Measurements from ENCODE around the gene TTYH3. TPM values are rescaled to one million over a fixed set of nuclear protein-coding genes. Genes with fewer than 3 reads are reported as not detected.

TTYH3 gene
- total and polyA plus RNA-seq, 2 of the 13 experiments (the other 11 are each of a cell fraction or from before 2014, with no cell fraction given), result 26.3 to 50.0 TPM

DNA sequence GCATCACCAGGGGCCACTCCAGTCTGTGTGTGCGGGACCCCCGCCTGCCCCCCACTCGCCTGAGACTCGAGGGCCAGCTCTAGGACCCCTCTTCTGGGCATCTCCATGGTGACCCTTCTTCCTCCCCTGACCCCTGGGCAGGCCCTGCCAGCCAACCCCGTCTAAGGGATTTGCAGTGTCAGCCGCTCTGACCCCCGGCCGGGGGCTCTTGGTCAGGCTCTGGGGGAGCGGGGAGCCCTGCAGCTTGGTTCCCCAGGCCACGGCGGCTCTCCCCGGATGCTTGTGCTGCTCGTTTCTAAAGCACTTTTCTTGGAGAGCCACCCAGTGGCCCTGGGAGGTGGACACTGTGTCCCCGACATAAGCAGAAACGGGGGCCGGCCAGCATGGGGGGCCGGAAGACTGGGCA lies 5.3 kb downstream of the TTYH3 start (continued):
- TF ChIP-seq AGO2 (optimal IDR thresholded peaks at IDR 0.05; ENCODE audit: low read depth, low read length) (peak; percentile 5), XBP1 (CRISPR knock-in tag; IDR thresholded peaks at IDR 0.05) (no peak), EEA1 (CRISPR knock-in tag; IDR thresholded peaks at IDR 0.05; ENCODE audit: borderline replicate concordance) (no peak)
- TF ChIP-seq, protein P1, sequence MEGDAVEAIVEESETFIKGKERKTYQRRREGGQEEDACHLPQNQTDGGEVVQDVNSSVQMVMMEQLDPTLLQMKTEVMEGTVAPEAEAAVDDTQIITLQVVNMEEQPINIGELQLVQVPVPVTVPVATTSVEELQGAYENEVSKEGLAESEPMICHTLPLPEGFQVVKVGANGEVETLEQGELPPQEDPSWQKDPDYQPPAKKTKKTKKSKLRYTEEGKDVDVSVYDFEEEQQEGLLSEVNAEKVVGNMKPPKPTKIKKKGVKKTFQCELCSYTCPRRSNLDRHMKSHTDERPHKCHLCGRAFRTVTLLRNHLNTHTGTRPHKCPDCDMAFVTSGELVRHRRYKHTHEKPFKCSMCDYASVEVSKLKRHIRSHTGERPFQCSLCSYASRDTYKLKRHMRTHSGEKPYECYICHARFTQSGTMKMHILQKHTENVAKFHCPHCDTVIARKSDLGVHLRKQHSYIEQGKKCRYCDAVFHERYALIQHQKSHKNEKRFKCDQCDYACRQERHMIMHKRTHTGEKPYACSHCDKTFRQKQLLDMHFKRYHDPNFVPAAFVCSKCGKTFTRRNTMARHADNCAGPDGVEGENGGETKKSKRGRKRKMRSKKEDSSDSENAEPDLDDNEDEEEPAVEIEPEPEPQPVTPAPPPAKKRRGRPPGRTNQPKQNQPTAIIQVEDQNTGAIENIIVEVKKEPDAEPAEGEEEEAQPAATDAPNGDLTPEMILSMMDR (CRISPR knock-in tag; IDR thresholded peaks at IDR 0.05), result peak; percentile 38

DNA sequence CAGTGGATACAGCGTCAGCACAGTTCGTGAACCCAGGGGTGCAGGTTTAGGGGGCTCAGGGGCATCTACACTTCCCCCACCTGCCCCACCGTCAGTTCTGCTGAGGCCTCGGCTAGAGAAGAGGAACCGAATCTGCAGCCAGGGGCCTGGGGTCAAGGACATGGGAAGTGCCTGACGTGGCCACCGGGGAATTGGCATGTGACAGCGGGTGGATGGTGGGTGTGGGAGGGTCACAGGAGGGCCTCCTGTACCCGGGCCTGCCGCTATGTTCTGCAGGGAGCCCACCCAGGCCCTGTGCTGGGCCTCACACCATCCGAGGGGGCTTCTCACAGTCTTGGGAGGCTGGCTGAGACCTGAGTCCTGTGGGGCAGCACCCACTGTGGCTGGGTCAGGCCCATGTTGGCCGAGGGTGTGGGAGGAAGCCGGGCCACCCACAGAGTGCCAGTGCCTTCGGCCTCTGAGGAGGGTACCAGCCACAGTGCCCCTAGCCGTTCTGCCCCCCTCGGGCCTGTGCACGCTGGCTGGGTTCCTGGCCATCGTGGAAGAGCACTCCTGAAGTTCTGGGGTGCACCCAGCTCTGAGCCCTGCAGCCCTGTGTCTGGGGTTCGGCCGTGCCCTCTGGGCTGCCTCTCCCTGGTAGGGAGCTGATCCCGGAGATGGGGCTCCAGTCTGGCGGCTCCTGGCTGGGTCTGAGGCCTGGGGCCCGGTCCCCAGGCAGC lies 5.9 kb downstream of the TTYH3 start:
- DNase-seq (ENCODE audit: low spot score) (peak; percentile 40), ATAC-seq (peak; percentile 0), FAIRE-seq (peak; percentile 18)
- peak overlapping the region; percentile 86 for H3K4me2 ChIP-seq (ENCODE audit: low read depth, low read length)
- no peaks in the 10 kb centered on the region for H3K27me3 ChIP-seq (ENCODE audit: control insufficient read depth in 1 of 2, insufficient read depth in 2 of 2, low read length in 2 of 2)
- H3K9ac ChIP-seq (ENCODE audit: insufficient read depth, low read depth, low read length), result peak overlapping the region; percentile 55
- H3K36me3 ChIP-seq (replicated peaks in 1 of 2; ENCODE audit: control insufficient read depth in 1 of 2, insufficient read depth in 2 of 2, low read length in 2 of 2), result peaks cover 8 to 11% of the 10 kb centered on the region in 2 experiments; a peak in 2 of 5 replicates
- peaks cover 88% of the 10 kb centered on the region for H3K4me1 ChIP-seq (ENCODE audit: insufficient read depth, low read length)
- POLR2A ChIA-PET, result interaction anchor here (1.2 to 1.9 kb wide), 4 partner anchors 8 to 17 kb away, joined by 3 to 7 read pairs (median 4); no protein-coding TSS in a partner anchor
- intact Hi-C loops (cut with micrococcal nuclease; ENCODE audit: unreplicated experiment) (loop anchor here (2.0 kb wide), 2 partner anchors 15 to 71 kb away; no protein-coding TSS in a partner anchor), in situ Hi-C loops (cut with HindIII; ENCODE audit: extremely low pct_ligation_motif_present, low pct_unique_long_range_greater_than_20kb) (no loop called here)
- H4K20me1 ChIP-seq (ENCODE audit: insufficient read depth, low read length), result peaks cover 40% of the 10 kb centered on the region; the same call in 1 of the 2 replicates
- H3K79me2 ChIP-seq (ENCODE audit: insufficient read depth, low read length), result peaks cover 84% of the 10 kb centered on the region
- CTCF ChIA-PET (ENCODE audit: low intra/inter-chr PET ratio, low total read pairs), result no interaction called here
- peak overlapping the region; percentile 79 for H3K27ac ChIP-seq (ENCODE audit: extremely low read length, insufficient read depth, low read length)
- WGBS (ENCODE audit: low lambda C conversion rate), result 30% methylated on average over 12 of the region's 23 CpGs
- no TSS peak for BruUV-seq (replicated peaks)
- no peaks in the 10 kb centered on the region for H3K9me3 ChIP-seq (ENCODE audit: low read length)
- H2AFZ ChIP-seq (ENCODE audit: low read length), result no peak overlapping the region
- peak overlapping the region in 1 of 3 experiments; percentile 48; a peak in 1 of 6 replicates for H3K4me3 ChIP-seq (replicated peaks in 1 of 3; ENCODE audit: insufficient read depth in 1 of 3, low read depth in 2 of 3, low read length in 3 of 3)
- no peak for TF ChIP-seq NFYB (CRISPR knock-in tag; IDR thresholded peaks at IDR 0.05)
- no peak for TF ChIP-seq NBN (conservative IDR thresholded peaks at IDR 0.05)
- TF ChIP-seq ZNF326 (CRISPR knock-in tag; IDR thresholded peaks at IDR 0.05; ENCODE audit: borderline replicate concordance), result no peak
- TF ChIP-seq ZNF253 (CRISPR knock-in tag; IDR thresholded peaks at IDR 0.05; ENCODE audit: borderline replicate concordance), result no peak
- TF ChIP-seq HDAC6 (IDR thresholded peaks at IDR 0.05; ENCODE audit: low read depth, low read length), result no peak
- peak; percentile 46; the same call in 1 of the 2 replicates for TF ChIP-seq HDAC2 (CRISPR knock-in tag; IDR thresholded peaks at IDR 0.05)
- 0 out of 2 replicates have a peak, but pooled peaks have one; percentile 38 for TF ChIP-seq ZFP36L2 (CRISPR knock-in tag; IDR thresholded peaks at IDR 0.05)
- TF ChIP-seq EEA1 (CRISPR knock-in tag; IDR thresholded peaks at IDR 0.05; ENCODE audit: borderline replicate concordance), result 0 out of 2 replicates have a peak, but pooled peaks have one; percentile 26
- TF ChIP-seq RAD21 (CRISPR knock-in tag; IDR thresholded peaks at IDR 0.05), result 0 out of 2 replicates have a peak, but pooled peaks have one; percentile 20
- peak; percentile 53; the same call in 1 of the 2 replicates for TF ChIP-seq ZNF891 (CRISPR knock-in tag; IDR thresholded peaks at IDR 0.05)
- no peak for TF ChIP-seq BRD4 (CRISPR knock-in tag; IDR thresholded peaks at IDR 0.05)
- TF ChIP-seq KLF16 (CRISPR knock-in tag; IDR thresholded peaks at IDR 0.05), result no peak
- TF ChIP-seq, protein P2, sequence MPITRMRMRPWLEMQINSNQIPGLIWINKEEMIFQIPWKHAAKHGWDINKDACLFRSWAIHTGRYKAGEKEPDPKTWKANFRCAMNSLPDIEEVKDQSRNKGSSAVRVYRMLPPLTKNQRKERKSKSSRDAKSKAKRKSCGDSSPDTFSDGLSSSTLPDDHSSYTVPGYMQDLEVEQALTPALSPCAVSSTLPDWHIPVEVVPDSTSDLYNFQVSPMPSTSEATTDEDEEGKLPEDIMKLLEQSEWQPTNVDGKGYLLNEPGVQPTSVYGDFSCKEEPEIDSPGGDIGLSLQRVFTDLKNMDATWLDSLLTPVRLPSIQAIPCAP (CRISPR knock-in tag; IDR thresholded peaks at IDR 0.05; ENCODE audit: low read depth), result no peak
- TF ChIP-seq ZNF792 (CRISPR knock-in tag; IDR thresholded peaks at IDR 0.05), result peak; percentile 35; the same call in 1 of the 2 replicates
- no peak for TF ChIP-seq SNRNP70 (IDR thresholded peaks at IDR 0.05; ENCODE audit: low read depth, low read length)
- peak; percentile 38; the same call in 1 of the 2 replicates for TF ChIP-seq MIER3 (CRISPR knock-in tag; IDR thresholded peaks at IDR 0.05; ENCODE audit: borderline replicate concordance)
- TF ChIP-seq STAG1 (CRISPR knock-in tag; IDR thresholded peaks at IDR 0.05), result no peak
- TF ChIP-seq ARHGAP35 (CRISPR knock-in tag; IDR thresholded peaks at IDR 0.05; ENCODE audit: borderline replicate concordance), result peak; percentile 51; the same call in 1 of the 2 replicates
- TF ChIP-seq ETV5 (CRISPR knock-in tag; IDR thresholded peaks at IDR 0.05; ENCODE audit: borderline replicate concordance), result peak; percentile 65; the same call in 1 of the 2 replicates

Measured in HepG2 (cell line).